Type B pancreatic cell (in vitro differentiated cells): ENCODE results near the gene CACNG5. TPM values are rescaled to one million over a fixed set of nuclear protein-coding genes. Genes with fewer than 3 reads are reported as not detected.

Experiments
- DNase-seq: peaks from one replicate; pipeline ENCODE4 v3.0.0; 2021; ENCODE audit warnings: mixed read lengths; ENCODE audit not compliant: unreplicated experiment; ENCODE audit errors: extremely low spot score
- H3K27ac Mint-ChIP-seq: 2 replicates; pipeline ENCODE4 v1.8.0; 2021; ENCODE audit warnings: mild to moderate bottlenecking, mixed read lengths
- H3K27me3 Mint-ChIP-seq: 2 replicates; pipeline ENCODE4 v1.8.0; 2021; ENCODE audit warnings: mixed read lengths
- H3K36me3 Mint-ChIP-seq: 2 replicates; pipeline ENCODE4 v1.8.0; 2021; ENCODE audit warnings: mixed read lengths
- H3K4me1 Mint-ChIP-seq: one replicate; pipeline ENCODE4 v1.8.0; 2021; ENCODE audit warnings: mixed read lengths; ENCODE audit not compliant: unreplicated experiment
- H3K4me3 Mint-ChIP-seq: 2 replicates; pipeline ENCODE4 v1.8.0; 2021; ENCODE audit warnings: mild to moderate bottlenecking, mixed read lengths
- H3K9me3 Mint-ChIP-seq: 2 replicates; pipeline ENCODE4 v1.8.0; 2021; ENCODE audit warnings: mixed read lengths
- CTCF ChIP-seq: fragments of 200-600 bp; sonication (generic); conservative IDR thresholded peaks from 2 replicates; pipeline ENCODE4 v1.5.0; 2021; ENCODE audit warnings: antibody characterized with exemption, mild to moderate bottlenecking
- total RNA-seq: library from RNA; stranded (reverse); gene quantifications from 2 replicates; pipeline ENCODE4 v1.2.1, GENCODE V29; 2021; ENCODE audit warnings: low replicate concordance

Gene CACNG5
- total RNA-seq, 1 donor from 2014 or later = 0.68 TPM

GRCh38 chr17:66925811-66926500, 91.0 kb downstream of the CACNG5 start:
- Mint-ChIP-seq H3K27ac (no peak overlapping the region), H3K36me3 (no peaks in the 10 kb centered on the region), H3K9me3 (no peaks in the 10 kb centered on the region), H3K4me3 (no peak overlapping the region), H3K27me3 (peaks cover 3% of the 10 kb centered on the region), H3K4me1 (no peaks in the 10 kb centered on the region)
- DNase-seq = no peak
- TF ChIP-seq CTCF = no peak

GRCh38 chr17:66928949-66929348, 94.0 kb downstream of the CACNG5 start:
- Mint-ChIP-seq H3K27me3 (no peaks in the 10 kb centered on the region), H3K4me3 (no peak overlapping the region), H3K4me1 (no peaks in the 10 kb centered on the region), H3K9me3 (no peaks in the 10 kb centered on the region), H3K27ac (no peak overlapping the region), H3K36me3 (no peaks in the 10 kb centered on the region)
- no peak for DNase-seq
- no peak for TF ChIP-seq CTCF

GRCh38 chr17:66929591-66929990, 94.7 kb downstream of the CACNG5 start:
- no peak for DNase-seq
- no peak overlapping the region for H3K27ac Mint-ChIP-seq
- H3K36me3 Mint-ChIP-seq = no peaks in the 10 kb centered on the region
- H3K9me3 Mint-ChIP-seq = peaks cover under 1% of the 10 kb centered on the region
- no peaks in the 10 kb centered on the region for H3K27me3 Mint-ChIP-seq
- no peak overlapping the region for H3K4me3 Mint-ChIP-seq
- no peak for TF ChIP-seq CTCF
- H3K4me1 Mint-ChIP-seq = no peaks in the 10 kb centered on the region

GRCh38 chr17:66930933-66931332, 96.0 kb downstream of the CACNG5 start:
- no peak for TF ChIP-seq CTCF
- H3K9me3 Mint-ChIP-seq = peaks cover 5% of the 10 kb centered on the region
- no peak overlapping the region for H3K4me3 Mint-ChIP-seq
- no peaks in the 10 kb centered on the region for H3K4me1 Mint-ChIP-seq
- no peak overlapping the region for H3K27ac Mint-ChIP-seq
- no peak for DNase-seq
- no peaks in the 10 kb centered on the region for H3K27me3 Mint-ChIP-seq
- H3K36me3 Mint-ChIP-seq = no peaks in the 10 kb centered on the region

GRCh38 chr17:66932311-66932710, 97.4 kb downstream of the CACNG5 start:
- H3K9me3 Mint-ChIP-seq = peaks cover 5% of the 10 kb centered on the region
- no peak for TF ChIP-seq CTCF
- no peaks in the 10 kb centered on the region for H3K27me3 Mint-ChIP-seq
- H3K27ac Mint-ChIP-seq = no peak overlapping the region
- no peak overlapping the region for H3K4me3 Mint-ChIP-seq
- no peak for DNase-seq
- no peaks in the 10 kb centered on the region for H3K36me3 Mint-ChIP-seq
- no peaks in the 10 kb centered on the region for H3K4me1 Mint-ChIP-seq

GRCh38 chr17:66934040-66934439, 99.1 kb downstream of the CACNG5 start:
- Mint-ChIP-seq H3K27me3 (no peaks in the 10 kb centered on the region), H3K27ac (no peak overlapping the region), H3K4me3 (no peak overlapping the region), H3K9me3 (peaks cover 12% of the 10 kb centered on the region), H3K4me1 (no peaks in the 10 kb centered on the region), H3K36me3 (no peaks in the 10 kb centered on the region)
- no peak for TF ChIP-seq CTCF
- no peak for DNase-seq
